Measurements from ENCODE around the gene RIN3. TPM values are rescaled to one million over a fixed set of nuclear protein-coding genes. Genes with fewer than 3 reads are reported as not detected.

The RIN3 gene
- total and polyA plus RNA-seq, 2 donors (not counting 3 experiments of a cell fraction or from before 2014, with no cell fraction given): 5.1 to 20.8 TPM

- Histone ChIP-seq H3K9me1 (replicated peaks; ENCODE audit: control insufficient read depth, extremely low read depth, insufficient read depth, low read length) (no peaks in the 10 kb centered on the region), H3K27me3 (ENCODE audit: control insufficient read depth in 2 of 2, insufficient read depth in 2 of 2, low read length in 2 of 2) (no peaks in the 10 kb centered on the region), H2AFZ (ENCODE audit: low read depth, low read length) (peak overlapping the region; percentile 75), H3K9ac (replicated peaks; ENCODE audit: extremely low read depth, insufficient read depth, low read length) (peak overlapping the region; percentile 65), H3K79me2 (ENCODE audit: control insufficient read depth, insufficient read depth, low read length) (peaks cover 10% of the 10 kb centered on the region), H3K9me3 (replicated peaks; ENCODE audit: control insufficient read depth, insufficient read depth, low read length) (no peaks in the 10 kb centered on the region), H3K36me3 (ENCODE audit: control insufficient read depth in 2 of 2, extremely low read depth in 1 of 2, insufficient read depth in 2 of 2, low read length in 2 of 2) (no peaks in the 10 kb centered on the region), H3K4me1 (ENCODE audit: control insufficient read depth, extremely low read depth, insufficient read depth, low read length) (peaks cover 24% of the 10 kb centered on the region), H3K4me3 (replicated peaks in 1 of 3; ENCODE audit: insufficient read depth in 1 of 3, low read depth in 1 of 3, low read length in 3 of 3) (no peak overlapping the region), H3K4me2 (ENCODE audit: insufficient read depth, low read length) (peak overlapping the region; percentile 71), H3K27ac (ENCODE audit: insufficient read depth, low read depth, low read length) (peak overlapping the region; percentile 98), H4K20me1 (replicated peaks; ENCODE audit: control insufficient read depth, extremely low read depth, insufficient read depth, low read length) (no peaks in the 10 kb centered on the region)
- FAIRE-seq (peak; percentile 100), DNase-seq (ENCODE audit: low read depth, low spot score) (peak; percentile 99)
- ChIA-PET POLR2A (interaction anchor here (0.9 to 1.0 kb wide), 2 partner anchors 27 to 81 kb away, joined by 3 to 5 read pairs; partner anchors contain the start of gene RIN3), CTCF (interaction anchor here (0.8 to 1.5 kb wide), 3 partner anchors 24 to 81 kb away, joined by 3 to 6 read pairs (median 5); no protein-coding TSS in a partner anchor)
- TF ChIP-seq CTCF (IDR thresholded peaks at IDR 0.05; ENCODE audit: extremely low read depth in 1 of 2, insufficient read depth in 1 of 2, low read depth in 1 of 2, low read length in 2 of 2): no peak
- peak; percentile 53 for TF ChIP-seq JUN (IDR thresholded peaks at IDR 0.05; ENCODE audit: borderline replicate concordance, insufficient read depth, insufficient read length, low read depth)
- TF ChIP-seq FOS (IDR thresholded peaks at IDR 0.05; ENCODE audit: borderline replicate concordance, insufficient read depth, low read length): peak; percentile 77
- TF ChIP-seq POLR2A (IDR thresholded peaks at IDR 0.05; ENCODE audit: low read depth, low read length): peak; percentile 72
- no peak for TF ChIP-seq MAX (IDR thresholded peaks at IDR 0.05; ENCODE audit: insufficient read depth, insufficient read length)
- peak; percentile 84 for TF ChIP-seq POLR2AphosphoS5 (IDR thresholded peaks at IDR 0.05; ENCODE audit: insufficient read depth, low read depth, low read length)
- intact Hi-C loops (cut with micrococcal nuclease): loop anchor here (1.0 to 5.0 kb wide), 5 partner anchors 29 to 1033 kb away; partner anchors contain the start of gene GOLGA5
- dilution Hi-C loops (cut with MboI; ENCODE audit: extremely low pct_ligation_motif_present, low sequenced_read_pairs): no loop called here
- BruUV-seq (replicated peaks): no TSS peak
Observed at GRCh38 chr14:92540472-92541048, 27.0 kb downstream of the RIN3 start.
